GM21786 (cell line): ENCODE data around the gene IRF5.
"Not testable (repeated sequence)": the region's sequence is repeated elsewhere in the genome, so short reads cannot be mapped to it uniquely, and the experiment has no call there.

Source experiments
- ATAC-seq: cut with Tn5 transposase; IDR thresholded peaks from one replicate; pipeline ENCODE4 v1.9.1; 2021; ENCODE audit not compliant: unreplicated experiment

Gene IRF5

DNA sequence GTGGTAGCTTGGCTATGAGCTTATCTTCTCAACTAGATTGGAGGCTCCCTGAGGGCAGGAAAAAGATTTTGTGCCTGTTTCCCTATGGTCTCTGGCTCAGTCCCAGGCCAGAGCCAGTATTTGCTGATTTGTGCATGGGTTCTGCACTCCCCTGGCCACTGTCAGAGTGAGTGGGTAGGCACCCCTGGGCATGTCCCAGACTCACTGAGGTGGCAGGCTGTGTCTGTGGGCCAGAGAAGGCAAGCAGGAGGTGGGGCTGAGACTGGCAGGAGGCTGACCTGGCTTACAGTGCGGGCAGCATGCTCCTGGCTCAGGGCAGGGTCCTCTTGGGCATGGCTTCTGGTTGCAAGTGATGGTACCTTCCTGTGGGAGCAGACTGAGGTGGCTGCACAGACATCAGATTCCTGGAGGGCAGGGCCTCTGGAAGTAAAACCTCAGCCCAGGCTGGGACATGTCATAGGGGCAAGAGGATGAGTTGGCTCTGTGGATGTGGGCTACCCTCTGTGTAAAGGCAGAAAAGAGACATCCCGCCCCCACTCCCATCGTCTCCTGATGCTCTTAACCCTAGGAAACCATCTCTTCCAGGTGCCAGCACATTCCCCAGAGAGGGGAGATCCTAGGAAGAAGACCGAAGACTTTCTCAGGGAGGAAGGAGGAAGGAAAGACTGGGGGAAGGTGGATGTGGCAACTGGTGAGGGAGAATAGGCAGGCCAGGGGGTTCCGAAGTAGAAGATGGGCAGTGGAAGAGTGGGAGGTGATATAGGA, 31.5 kb upstream of the IRF5 start:
- no peak for ATAC-seq

DNA sequence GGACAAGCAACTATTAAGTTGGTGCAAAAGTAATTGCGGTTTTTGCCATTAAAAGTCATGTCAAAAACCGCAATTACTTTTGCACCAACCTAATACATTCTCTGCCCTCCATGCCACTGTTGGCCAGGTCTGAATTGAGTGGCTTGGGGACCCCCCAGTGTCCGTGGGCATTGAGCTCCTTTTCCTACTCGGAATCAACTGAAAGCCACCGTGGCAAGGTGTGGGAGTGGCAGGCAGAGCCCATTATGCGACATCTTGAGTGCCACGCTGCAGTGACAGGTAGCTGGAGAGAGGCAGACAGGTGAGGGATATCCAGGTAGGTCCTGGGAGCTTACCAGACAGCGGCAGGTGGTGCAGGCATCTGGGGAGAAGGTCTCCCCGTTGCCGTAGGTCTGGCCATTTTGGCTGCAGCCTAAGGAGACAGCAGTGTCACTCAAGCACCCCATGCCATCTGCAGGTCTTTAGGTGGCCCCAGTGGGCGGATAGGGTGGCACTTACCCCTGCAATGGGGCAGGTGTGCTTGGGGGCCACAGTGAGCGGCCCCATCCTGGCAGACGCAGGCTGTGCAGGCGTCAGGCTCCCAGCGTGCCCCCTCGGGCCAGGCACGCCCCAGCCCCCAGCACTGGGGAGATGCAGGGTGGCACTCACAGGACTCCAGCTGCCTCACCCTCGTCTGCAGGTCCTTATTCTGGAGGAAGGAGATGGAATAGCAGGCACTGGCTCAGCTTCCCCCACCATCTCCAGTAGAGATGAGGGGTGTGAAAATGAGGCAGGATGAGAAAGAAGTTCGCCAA, 30.8 kb upstream of the IRF5 start:
- no peak for ATAC-seq

DNA sequence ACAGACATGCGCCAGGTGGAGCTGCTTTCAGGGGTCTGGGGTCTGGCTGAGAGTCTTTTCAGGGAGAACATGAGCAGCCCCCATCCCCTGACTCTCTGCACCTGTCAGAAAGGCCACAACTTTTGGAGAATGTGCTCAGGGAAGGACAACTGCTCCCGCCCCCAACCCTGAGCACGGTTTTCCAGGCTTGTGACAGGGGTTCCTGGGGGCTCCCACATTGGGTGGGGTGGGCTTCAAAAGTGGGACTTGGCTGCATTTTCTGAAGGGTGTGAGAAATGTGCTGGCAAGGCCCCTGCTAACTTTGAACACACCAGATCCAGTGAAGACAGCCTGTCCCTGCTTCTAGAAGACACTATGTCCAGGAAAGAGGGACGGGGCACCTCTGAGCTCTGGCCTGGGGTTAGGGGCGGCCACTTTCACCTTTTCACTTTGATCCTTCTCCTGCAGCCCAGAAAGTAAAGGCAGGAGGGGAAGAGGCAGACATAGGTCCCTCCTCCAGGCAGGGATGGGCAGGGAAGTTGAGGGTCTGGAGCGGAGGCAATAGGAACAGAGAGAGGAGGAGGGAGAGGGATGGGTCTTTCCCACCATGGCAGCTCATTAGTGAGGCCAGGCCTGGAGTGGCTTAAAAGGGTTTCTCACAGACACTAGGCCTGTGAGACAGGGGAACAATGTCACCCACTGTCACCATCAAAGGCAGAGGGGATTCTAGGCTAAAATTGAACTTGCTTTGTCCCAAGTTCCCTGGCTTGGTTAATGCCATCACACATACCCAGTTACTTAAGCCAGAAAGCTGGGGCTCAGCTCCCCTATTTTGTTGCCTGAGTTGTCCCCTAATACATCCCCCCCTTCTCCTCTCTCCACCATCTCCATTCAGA, 28.7 kb upstream of the IRF5 start:
- no peak for ATAC-seq

DNA sequence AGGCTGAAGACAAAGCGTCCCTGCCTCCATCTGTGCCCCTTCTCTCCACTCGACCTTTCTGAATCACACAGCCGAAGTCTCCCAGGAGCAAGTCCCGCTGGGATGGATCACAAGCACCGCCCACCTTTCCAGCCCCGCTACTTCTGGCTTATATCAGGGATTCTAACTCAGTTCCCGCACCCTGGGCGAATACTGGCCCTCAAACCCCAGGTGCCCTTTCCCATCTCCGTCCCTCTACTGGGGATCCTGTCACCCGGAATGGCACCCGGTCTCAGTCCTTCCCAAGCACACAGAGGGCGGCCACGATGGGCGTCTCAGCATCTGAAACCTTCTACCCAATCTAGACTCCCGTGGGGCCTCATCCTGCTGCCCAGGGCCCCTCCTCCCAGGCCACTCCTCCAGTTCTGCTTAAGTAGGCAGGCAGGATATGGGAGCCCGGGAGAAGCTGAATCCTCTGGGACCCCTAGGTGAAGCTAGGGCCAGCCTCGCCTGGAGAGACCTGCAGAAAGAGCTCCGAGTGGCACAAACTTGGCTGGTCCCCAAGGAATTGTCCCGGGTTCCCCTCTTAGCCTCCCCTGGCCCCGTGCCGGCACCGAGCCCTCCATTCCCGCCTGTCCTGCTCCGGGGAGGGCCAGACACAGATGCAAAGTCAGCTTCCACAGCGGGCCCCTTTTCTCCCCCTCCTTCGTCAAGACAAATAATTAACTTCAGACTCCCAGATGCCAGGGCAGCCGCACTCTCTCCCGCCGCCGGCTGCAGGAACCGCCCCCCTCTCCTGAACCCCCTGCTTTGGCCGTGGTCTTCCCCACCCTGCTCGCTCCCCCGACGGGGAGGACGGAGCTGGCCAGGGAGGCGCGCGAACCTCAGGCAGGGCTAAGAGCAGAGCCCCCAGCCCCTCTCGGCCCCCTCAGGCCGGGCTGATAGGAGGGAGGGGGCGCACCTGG, 27.8 kb upstream of the IRF5 start:
- no peak for ATAC-seq

DNA sequence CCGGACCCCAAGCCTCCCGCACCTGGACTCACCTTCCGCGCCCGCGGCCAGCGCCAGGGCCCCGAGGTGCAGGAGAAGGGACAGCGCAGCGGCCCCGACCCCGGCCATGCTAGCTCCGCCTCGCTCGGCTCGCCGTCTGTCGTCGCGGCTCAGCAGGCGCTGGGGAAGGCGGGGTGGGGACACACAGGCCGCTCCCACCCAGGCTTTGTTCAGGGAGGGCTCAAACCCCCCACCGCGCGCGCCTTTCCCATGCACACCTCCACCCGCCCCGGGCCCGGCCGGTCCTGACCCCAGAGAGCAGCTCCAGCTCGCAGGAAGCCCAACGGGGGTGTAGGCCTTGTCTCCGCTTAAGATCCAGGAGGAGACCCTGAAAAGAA, 27.2 kb upstream of the IRF5 start, which contains the start of gene KCP:
Gene KCP (minus strand): TSS at position 141 of the 377 bp plus-strand sequence. CDS start 33 bp downstream, at position 108.
- no peak for ATAC-seq

DNA sequence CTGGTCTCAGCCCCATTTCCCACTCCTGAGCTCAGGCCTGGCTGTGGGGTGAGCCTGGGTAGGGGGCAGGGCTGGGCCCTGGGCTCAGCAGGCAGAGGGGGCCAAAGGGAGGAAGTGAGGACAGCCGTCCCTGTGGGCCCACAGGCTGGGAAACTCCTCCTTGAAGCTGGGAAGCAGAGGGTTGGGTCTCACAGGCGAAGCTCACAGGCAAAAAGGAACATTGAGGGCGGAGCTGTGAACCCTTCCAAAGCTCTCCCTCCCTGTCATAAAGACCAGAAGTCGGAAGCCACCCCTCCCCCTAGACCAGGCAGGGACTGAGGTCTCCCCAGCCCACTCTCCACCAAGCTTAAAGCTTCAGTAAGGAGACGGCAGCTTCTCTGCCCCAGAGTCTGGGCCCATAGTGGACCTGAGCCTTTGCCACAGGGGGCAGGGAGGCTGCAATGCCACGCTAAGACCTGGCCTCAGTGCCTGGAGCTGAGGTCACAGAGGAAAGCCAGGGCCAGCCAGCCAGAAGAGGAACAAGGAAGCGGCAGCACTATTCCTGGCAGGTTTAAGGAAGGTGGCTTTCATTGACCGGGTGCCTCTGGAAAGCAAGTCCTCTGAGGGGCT, 26.2 kb upstream of the IRF5 start:
- ATAC-seq, result no peak

DNA sequence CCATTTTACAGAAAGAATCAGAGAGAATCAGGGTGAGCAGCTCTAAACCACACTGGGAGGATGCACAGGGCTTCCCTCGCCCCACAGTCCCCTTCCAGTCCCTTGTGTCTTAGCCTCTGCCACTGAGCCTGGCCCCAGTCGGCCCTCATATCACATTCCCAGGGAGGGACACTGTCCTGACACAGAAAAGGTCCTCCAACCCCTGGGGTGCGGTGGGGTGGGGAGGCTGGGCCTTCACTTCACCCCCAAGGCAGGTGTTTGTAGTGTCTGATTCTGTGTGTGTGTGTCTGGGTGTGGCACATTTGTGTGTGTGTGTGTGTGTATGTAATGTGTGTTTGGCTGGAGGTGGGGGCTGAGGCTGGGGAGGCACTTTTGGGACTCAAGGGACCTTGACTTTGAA, 25.4 kb upstream of the IRF5 start:
- no peak for ATAC-seq

DNA sequence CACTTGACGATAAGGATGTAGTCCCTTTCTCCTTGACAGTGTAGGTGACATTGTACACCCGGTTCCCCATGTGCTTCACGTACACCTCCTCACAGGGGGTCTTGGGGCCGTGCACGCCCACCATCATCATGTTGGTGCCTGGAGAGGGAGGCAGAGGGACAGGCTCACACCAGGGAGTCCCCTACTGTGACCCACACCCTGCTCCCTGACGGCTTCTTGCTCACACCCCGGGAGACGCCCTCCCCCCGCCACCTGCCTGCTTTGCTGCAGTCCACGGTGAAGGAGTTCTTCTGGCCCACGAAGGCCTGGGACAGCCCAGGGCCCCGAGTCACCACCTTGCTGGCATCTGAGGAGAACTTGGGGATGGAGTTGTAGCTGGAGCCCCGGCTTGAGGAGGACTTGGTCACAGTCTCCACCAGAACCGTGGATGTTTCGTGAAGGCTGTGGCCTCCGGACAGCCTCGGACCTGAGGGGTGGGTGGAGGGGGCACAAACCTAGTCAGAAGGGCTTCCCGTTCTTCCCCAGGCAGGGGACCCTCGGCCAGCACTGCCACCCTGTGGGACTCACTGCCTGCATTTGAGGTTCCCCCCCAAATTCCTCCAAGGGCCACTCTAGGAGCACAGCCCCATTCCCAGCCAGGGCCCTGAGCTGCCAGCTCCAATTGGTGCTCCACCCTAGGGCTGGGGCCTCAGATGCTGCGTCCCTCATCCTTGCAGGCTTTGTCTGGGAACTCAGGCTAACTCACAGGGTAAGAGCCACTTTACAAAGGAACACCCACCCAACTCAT, 24.8 kb upstream of the IRF5 start:
- not testable (repeated sequence) for ATAC-seq

DNA sequence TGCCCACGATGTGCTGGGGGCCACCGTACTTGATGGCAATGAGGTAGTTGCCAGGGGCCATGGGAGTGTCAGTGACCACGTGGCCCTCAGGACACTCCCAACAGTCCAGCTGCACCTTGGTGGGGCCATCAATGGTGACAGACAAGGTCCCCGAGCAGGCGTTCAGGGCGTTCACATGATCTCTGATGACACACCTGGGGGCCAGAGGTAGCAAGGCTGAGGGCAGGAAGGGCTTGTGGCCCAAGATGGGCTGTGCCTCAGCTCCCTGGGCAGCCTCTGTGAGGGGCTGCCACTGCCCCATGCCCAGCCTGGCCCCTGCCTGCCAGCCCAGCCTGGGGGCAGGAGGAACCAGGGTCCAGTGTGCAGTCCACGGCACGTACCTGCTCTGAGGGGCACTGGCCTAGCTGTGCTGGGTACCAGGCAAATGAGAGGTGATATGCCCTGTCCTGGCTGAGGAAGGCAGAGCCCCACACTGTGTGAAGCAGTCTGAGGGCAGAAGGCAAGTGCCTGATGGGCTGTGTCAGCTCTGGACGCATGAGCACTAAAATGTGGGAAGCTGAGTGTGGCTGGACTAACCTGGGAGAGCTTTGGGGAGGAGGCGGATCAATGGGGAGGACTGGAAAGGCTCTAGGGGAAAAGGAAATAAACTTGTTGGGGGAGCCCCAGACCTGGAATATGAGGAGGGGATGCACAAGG, 23.7 kb upstream of the IRF5 start:
- no peak for ATAC-seq

DNA sequence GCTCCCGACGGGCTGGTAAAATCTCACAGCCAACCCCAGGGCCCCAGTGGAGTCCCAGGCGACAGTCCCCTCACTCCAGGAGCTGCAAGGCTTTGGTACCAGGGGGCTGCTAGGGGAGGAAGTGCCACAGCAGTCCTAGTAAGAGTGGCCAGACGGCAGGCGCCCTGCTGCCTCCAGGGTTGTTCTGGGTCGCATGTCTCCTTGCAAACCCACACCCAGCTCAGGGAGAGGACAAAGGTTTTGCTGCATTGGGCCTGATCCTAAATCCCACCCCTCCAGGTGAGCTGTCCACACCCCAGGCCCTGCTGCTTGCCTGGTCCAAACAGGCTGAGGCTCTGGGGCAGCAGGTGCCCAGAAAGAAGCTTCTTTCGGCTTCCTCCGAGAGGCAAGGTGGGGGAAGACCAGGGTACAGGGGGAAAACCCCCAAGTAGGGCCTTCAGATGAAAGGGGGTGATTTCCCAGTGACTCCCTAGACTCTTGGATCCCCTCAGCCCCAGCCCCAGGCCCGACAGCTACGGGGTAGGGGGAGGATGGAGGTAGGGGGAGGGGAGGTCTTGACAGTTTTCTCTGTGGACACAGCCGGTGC, 23.1 kb upstream of the IRF5 start:
- peak; percentile 73 for ATAC-seq

DNA sequence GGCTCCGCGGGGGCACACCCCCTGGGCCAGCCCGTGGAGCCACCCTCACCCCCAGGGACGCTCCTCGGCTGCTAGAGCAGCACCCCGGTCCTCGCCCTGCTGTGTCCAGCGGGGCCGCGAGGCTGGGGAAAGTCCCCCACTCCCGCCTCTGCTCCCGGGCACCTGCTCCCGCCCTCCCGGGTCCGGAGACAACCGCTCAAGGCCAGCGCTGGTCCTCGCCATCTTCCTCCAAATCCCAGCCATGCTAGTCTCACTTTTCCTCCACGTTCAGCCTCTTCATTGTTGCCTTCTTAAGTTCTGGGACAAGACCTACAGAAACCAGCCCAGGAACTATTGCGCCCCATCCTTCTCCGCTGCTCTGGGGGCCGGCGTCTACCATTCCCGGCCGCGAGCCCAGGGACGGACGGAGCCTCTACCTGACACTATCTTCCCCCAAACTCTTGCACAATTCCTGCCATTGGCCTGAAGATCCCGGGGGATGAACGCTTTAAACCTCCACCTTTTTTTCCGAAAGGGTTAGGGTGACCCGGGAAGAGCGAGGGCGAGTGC, 22.4 kb upstream of the IRF5 start:
- no peak for ATAC-seq

DNA sequence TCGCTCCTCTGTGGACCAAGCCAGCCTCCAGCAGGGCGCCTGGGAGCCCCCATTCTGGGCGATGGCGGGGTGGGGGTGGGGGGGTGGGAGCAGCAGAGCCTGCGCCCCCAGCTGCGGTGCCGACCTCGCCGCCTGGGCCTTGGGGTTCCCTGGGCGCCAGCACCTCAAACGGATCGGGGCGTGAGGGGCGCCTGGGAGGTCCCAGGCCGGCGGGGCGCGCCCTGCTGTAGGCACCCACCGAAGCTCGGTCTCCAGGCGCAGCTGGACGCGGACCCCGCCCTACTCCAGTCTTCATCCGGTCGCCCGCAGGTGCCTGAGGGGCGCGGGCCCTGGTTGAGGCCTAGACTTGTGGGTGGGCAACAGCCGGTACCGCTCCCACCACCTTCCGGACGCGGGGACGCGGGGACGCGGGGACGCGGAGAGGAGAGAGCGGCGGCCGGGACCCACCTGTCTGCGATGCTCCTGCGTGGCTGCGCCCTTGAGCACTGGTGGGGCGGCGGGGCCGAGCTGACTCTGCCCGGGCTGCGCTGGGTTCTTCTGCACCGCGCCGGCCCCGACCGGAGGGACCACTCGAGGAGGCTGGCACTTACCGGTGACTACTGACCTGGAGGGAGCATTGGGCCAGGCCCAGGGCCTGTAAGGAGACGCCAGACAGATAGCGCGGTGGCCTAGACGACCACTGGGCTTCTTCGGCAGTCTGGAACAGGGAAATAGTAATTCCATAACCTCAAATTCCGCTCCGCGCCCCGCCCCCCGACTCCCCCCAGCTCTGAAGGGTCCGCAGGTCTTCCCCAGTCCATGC, 21.7 kb upstream of the IRF5 start:
- no peak for ATAC-seq

DNA sequence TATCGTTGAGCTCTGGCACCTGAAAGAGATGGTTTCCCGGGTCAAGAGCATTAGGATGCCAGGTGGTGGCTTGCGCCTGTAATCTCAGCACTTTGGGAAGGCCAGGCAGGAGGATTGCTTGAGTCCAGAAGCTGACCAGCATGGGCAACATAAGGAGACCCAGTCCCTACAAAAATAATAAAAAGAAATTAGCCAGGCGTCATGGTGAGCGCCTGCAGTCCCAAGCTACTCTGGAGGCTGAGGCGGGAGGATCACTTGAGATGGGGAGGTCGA, 21.1 kb upstream of the IRF5 start:
- no peak for ATAC-seq

DNA sequence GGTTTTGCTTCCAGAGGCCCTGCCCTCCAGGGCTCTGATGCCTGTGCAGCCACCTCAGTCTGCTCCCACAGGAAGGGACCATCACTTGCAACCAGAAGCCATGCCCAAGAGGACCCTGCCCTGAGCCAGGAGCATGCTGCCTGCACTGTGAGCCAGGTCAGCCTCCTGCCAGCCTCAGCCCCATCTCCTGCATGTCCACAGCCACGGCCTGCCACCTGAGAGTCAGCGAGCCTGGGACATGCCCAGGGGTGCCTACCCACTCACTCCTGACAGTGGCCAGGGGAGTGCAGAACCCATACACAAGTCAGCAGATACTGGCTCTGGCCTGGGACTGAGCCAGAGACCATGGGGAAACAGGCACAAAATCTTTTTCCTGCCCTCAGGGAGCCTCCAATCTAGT, 20.6 kb upstream of the IRF5 start:
- ATAC-seq, result no peak

DNA sequence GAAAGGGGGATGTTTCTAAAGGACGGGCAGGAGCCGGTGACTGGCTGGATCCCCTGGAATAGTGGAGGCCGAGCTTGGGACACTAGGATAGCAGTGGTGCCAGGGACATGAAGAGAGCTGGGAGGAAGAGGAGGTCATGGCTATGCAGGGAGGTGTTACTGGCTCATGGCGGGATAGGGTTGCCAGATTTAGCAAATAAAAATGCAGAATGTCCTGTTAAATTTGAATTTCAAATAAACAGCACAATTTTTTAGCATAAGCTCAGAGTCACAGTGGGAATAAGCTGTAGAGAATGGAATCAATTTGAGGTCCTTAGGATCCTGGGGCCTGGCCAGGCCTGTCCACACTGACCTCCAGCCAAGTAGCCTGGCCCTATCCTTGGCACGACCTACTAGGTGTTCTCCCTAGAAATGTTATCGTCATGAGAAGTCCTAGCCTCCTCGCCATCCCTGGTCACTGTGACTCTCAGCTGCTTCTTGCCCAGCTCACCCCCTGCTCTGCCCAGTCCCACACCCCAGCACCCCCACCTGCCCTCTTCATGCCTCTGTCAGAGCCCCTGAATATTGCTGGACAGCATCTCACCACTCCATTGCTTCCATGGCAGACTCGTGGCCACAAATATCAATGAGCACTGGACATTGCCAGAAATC, 19.6 kb upstream of the IRF5 start:
- no peak for ATAC-seq

DNA sequence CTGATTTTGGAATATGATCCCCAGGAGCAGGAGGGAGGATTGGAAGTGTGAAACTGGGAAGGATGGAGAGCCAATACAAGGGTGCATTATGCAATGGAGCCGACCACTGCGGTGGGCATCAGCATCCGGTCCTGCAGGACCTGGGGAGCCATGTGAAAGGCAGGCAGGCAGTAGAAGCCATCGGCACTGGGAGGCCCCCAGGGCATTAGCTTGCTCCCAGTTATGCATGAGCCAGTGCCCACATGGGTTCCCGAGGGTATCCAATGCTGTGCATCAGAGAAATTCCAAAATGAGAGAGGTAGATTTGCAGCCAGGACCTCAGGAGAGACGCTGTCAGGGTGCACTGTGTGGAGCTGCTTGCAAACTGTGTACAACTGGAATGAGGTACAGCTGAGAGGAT, 18.5 kb upstream of the IRF5 start:
- ATAC-seq, result no peak
